Sigmoid colon (tissue), 7 donors: Measurements from ENCODE around the gene TRIP12. TPM values are rescaled to one million over a fixed set of nuclear protein-coding genes. Genes with fewer than 3 reads are reported as not detected.

Experiments
- DNase-seq: peaks from one replicate; pipeline ENCODE4 v3.0.0-alpha.2; 2019
- H3K27ac ChIP-seq, 4 donors: fragments of 200-600 bp; sonication (generic); one replicate each; pipeline ENCODE4 v1.5.1; 2016 to 2019; ENCODE audit warnings: mild to moderate bottlenecking in 1 of 4
- H3K27me3 ChIP-seq, 3 donors: fragments of 200-600 bp; sonication (generic); one replicate each; pipeline ENCODE4 v1.5.1; 2019; ENCODE audit warnings: mild to moderate bottlenecking in 1 of 3
- H3K36me3 ChIP-seq, 4 donors: fragments of 200-600 bp; sonication (generic); one replicate each; pipeline ENCODE4 v1.5.1; 2016 to 2019
- H3K4me1 ChIP-seq, 4 donors: fragments of 200-600 bp; sonication (generic); one replicate each; pipeline ENCODE4 v1.5.1; 2017 to 2019
- H3K4me3 ChIP-seq, 4 donors: fragments of 200-600 bp; sonication (generic); one replicate each; pipeline ENCODE4 v1.5.1; 2017 to 2019; ENCODE audit warnings: mild to moderate bottlenecking in 2 of 4, moderate library complexity in 1 of 4
- H3K9me3 ChIP-seq, 4 donors: fragments of 200-600 bp in 3 of 4; sonication (generic) in 3 of 4; one replicate each; pipeline versions ENCODE4 v1.5.1 to v1.6.1; 2013 to 2019
- CTCF ChIP-seq, 4 experiments: fragments of 450-650 bp in 3 of 4; fragments of 200-600 bp in 1 of 4; IDR thresholded peaks; one replicate each; pipeline ENCODE4 v1.5.1; 2016 to 2019; ENCODE audit warnings: antibody characterized with exemption in 4 of 4, mild to moderate bottlenecking in 3 of 4, moderate library complexity in 2 of 4
- EP300 ChIP-seq, 4 donors: sonication (generic); formaldehyde crosslinking; IDR thresholded peaks; one replicate each; pipeline ENCODE4 v1.6.1; 2017; ENCODE audit warnings: antibody characterized with exemption in 4 of 4
- POLR2A ChIP-seq, 2 donors: fragments of 450-650 bp; IDR thresholded peaks; one replicate each; pipeline ENCODE4 v1.6.1; 2016; ENCODE audit warnings: antibody characterized with exemption in 2 of 2, mild to moderate bottlenecking in 2 of 2, moderate library complexity in 2 of 2
- POLR2AphosphoS5 ChIP-seq, 4 donors: sonication (generic); formaldehyde crosslinking; IDR thresholded peaks; one replicate each; pipeline ENCODE4 v1.6.1; 2017; ENCODE audit warnings: antibody characterized with exemption in 4 of 4
- WGBS, 2 donors: extraction: QIAGEN DNeasy Blood & Tissue Kit; methylation state at CpG; one replicate each; pipeline ENCODE4 v1.1.7; 2013; 5-methylcytosine and 5-hydroxymethylcytosine counted together
- intact Hi-C: fragments of 100-400 bp; cut with DNase I; formaldehyde crosslinking; loops from one replicate; pipeline ENCODE4 v1.15.1; 2023
- polyA plus RNA-seq, 3 donors: library from polyadenylated mRNA; stranded (reverse); fragments of 200-250 nt; gene quantifications; one replicate each; pipeline ENCODE4 v1.2.3, GENCODE V29; 2013
- total RNA-seq, 4 donors: library from RNA; depleted of rRNA; stranded (reverse); fragments of >200 nt; gene quantifications; one replicate each; pipeline ENCODE4 v1.1.0, GENCODE V29; 2016
- donor health status: healthy with polysubstance abuse.
- donor health status: Bipolar disorder and iron deficiency.
- donor health status: healthy.

TRIP12 gene
- total and polyA plus RNA-seq, 7 donors: 20.4 to 168 (median 144) TPM

- peaks cover 11 to 97% (median 27%) of the 10 kb centered on the region in 4 donors for H3K36me3 ChIP-seq
- intact Hi-C loops: no loop called here
These were observed 111.0 kb downstream of the TRIP12 start for GRCh38 chr2:229810786-229811185.

GRCh38 chr2:229805559-229805958, 116.2 kb downstream of the TRIP12 start:
- Histone ChIP-seq H3K9me3 (no peaks in the 10 kb centered on the region), H3K27me3 (no peaks in the 10 kb centered on the region), H3K36me3 (peaks cover 11 to 98% (median 35%) of the 10 kb centered on the region in 4 donors), H3K4me1 (peaks cover 0 to 7% (median 3%) of the 10 kb centered on the region in 4 donors), H3K4me3 (no peak overlapping the region), H3K27ac (no peak overlapping the region)
- intact Hi-C loops: loop anchor here (10.0 kb wide), 2 partner anchors 119 to 359 kb away; partner anchors contain the start of genes FBXO36 and TRIP12
- 92 to 96% methylated on average over 6 of the region's 6 CpGs for WGBS, 2 donors
- no peak for DNase-seq
- TF ChIP-seq EP300 (IDR thresholded peaks at IDR 0.05) (no peak), CTCF (IDR thresholded peaks at IDR 0.05) (no peak), POLR2A (IDR thresholded peaks at IDR 0.05) (no peak), POLR2AphosphoS5 (IDR thresholded peaks at IDR 0.05) (no peak)

More at GRCh38 chr2:229810786-229811185, 111.0 kb downstream of the TRIP12 start:
- Histone ChIP-seq H3K4me3 (no peak overlapping the region), H3K9me3 (no peaks in the 10 kb centered on the region), H3K27me3 (no peaks in the 10 kb centered on the region), H3K27ac (peak overlapping the region in 1 of 4 donors; percentile 16), H3K4me1 (peaks cover 0 to 5% (median 2%) of the 10 kb centered on the region in 4 donors)
- no peak for DNase-seq
- 79 to 85% methylated on average over 3 of the region's 3 CpGs for WGBS, 2 donors
- TF ChIP-seq POLR2AphosphoS5 (IDR thresholded peaks at IDR 0.05) (peak in 3 of 4 donors; percentile 15 to 17 (median 17)), CTCF (IDR thresholded peaks at IDR 0.05) (no peak), EP300 (IDR thresholded peaks at IDR 0.05) (no peak), POLR2A (IDR thresholded peaks at IDR 0.05) (no peak)

GRCh38 chr2:229802785-229803184, 119.0 kb downstream of the TRIP12 start:
- WGBS, 2 donors: 27 to 54% methylated on average over 5 of the region's 5 CpGs
- no peak overlapping the region for H3K4me3 ChIP-seq
- peaks cover 0 to 13% (median 2%) of the 10 kb centered on the region in 4 donors for H3K4me1 ChIP-seq
- intact Hi-C loops: loop anchor here (10.0 kb wide), 2 partner anchors 122 to 362 kb away; partner anchors contain the start of genes FBXO36 and TRIP12
- no peak overlapping the region for H3K27ac ChIP-seq
- no peak for TF ChIP-seq POLR2AphosphoS5 (IDR thresholded peaks at IDR 0.05)
- TF ChIP-seq CTCF (IDR thresholded peaks at IDR 0.05): no peak
- TF ChIP-seq EP300 (IDR thresholded peaks at IDR 0.05): no peak
- no peak for TF ChIP-seq POLR2A (IDR thresholded peaks at IDR 0.05)
- no peak for DNase-seq
- H3K36me3 ChIP-seq: peaks cover 12 to 94% (median 29%) of the 10 kb centered on the region in 4 donors
- no peaks in the 10 kb centered on the region for H3K27me3 ChIP-seq
- no peaks in the 10 kb centered on the region for H3K9me3 ChIP-seq

GRCh38 chr2:229800997-229801754, 120.6 kb downstream of the TRIP12 start:
- peaks cover 7 to 94% (median 26%) of the 10 kb centered on the region in 4 donors for H3K36me3 ChIP-seq

More at GRCh38 chr2:229800997-229801754, 120.6 kb downstream of the TRIP12 start:
- intact Hi-C loops: loop anchor here (10.0 kb wide), 2 partner anchors 124 to 364 kb away; partner anchors contain the start of genes FBXO36 and TRIP12
- TF ChIP-seq CTCF (IDR thresholded peaks at IDR 0.05): peak in 3 of 4 experiments; percentile 44 to 68 (median 54)
- TF ChIP-seq POLR2A (IDR thresholded peaks at IDR 0.05): no peak
- no peaks in the 10 kb centered on the region for H3K27me3 ChIP-seq
- peak overlapping the region in 1 of 4 donors; percentile 27 for H3K27ac ChIP-seq
- DNase-seq: no peak
- peaks cover 0 to 13% (median 2%) of the 10 kb centered on the region in 4 donors for H3K4me1 ChIP-seq
- no peak overlapping the region for H3K4me3 ChIP-seq
- H3K9me3 ChIP-seq: no peaks in the 10 kb centered on the region
